NK-92 (cell line): ENCODE results near the gene PPP2R5B.

Source experiments
- DNase-seq: peaks from one replicate; lab custom pipeline; 2025; ENCODE audit not compliant: unreplicated experiment; lab: John Stamatoyannopoulos, UW

Gene PPP2R5B

DNA sequence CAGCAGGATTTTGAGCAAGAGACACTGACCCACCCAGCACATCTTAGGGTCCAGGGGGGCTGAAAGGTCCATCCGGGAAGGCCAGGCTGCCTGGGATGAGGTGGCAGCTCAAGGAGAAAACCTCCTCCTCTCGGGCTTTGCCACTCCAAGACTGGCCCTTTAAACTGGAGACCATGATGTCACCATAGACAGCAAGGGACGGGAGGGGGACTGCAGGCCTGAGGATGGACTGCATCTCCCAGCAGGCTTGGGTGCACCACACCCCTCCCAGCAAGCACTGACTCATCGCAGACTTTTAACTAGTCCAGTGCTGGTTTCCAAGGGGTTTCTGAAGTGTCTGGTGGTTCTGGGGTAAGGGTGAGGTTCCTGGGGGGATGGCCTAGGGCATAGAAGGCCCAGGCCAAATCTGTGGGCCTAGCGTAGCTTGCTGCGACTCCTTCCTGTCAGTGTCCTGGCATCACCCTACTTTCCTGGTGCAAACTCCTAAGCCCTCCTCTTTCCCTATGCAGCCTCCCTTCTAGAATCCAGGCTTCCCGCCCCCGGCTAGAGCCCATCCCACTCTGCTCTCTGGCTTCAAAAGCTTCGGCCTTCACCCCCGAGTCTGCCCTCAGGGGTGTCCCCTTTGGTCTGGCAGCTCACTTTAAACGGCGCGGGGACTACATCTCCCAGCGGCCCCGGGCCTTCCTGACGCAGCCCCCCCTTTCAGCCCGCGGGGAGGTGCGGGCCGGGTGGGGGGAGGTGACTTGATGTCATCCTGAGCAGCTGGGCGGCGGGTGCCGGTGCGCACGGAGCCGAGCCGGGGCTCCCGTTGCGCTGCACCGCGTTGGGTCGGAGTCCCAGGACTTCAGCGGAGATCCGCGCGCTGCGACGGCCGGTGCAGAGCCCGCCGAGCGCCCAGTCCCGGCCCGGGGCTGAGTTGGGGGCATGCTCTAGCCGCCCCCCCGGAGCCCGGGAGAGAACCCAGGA, at the start of gene PPP2R5B:
TSS of gene PPP2R5B (plus strand) at position 746 of the 966 bp plus-strand sequence. CDS start 1,046 bp downstream, outside the sequence.
- peak; percentile 39 for DNase-seq

DNA sequence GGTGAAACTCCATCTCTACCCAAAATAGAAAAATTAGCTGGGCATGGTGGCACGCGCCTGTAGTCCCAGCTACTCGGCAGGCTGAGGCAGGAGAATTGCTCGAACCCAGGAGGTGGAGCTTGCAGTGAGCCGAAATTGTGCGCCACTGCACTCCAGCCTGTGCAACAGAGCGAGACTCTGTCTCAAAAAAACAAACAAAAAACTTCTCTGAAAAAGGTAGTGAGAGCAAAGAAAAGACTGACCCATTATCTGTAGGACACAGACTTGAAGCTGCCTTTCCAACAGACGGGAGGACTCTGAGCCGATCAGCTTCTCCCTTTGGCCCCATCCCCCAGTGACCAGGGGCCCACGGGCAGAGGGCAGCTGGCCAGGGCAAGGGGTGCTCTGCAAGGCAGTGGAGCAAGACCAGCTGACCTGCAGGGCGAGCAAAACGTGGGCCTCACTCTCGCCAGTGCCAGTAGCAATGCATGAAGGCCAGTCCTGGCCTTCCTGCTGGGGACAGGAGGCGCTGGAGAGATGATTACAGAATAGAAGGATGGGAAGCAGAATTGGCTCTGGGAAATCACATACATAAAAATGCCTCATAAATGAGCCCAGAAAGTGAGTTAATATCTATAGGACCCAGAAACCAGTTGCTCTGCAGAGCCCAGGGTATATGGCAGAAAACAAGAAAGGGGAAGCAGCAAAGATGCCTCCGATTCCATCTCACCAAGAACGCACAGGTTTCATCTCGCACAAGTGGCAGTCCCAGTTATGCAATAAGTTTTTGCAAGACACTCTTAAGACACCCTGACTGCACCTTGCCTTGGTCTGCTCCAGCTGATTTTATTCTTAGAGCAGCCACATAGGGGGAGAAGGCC, 48.9 kb upstream of the PPP2R5B start:
- DNase-seq, result no peak

DNA sequence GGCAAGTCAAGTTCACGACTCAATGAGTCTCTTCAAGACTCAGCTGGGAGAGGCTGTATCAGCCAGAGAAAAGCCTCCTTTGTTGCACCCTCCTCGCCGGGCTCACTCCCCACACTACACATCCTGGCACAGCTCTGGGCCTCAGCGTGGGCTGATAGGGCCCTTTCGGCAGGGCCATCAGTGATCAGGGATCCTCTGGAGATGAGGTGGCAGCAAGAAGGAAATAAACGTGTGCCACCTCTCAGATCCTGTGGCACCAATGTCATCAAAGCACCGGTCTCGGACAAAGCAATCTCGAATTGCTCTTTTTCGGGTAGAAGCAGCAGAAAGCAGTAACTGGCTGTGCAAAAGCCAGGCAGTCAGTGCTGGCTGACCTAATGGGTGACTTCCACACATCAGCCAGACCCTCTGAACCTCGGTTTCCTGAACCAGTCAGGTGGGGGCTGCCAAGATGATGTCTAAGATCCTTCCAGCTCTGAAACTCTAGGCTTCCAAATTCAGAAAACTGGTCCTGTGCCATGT, 48.2 kb upstream of the PPP2R5B start:
- DNase-seq, result no peak

DNA sequence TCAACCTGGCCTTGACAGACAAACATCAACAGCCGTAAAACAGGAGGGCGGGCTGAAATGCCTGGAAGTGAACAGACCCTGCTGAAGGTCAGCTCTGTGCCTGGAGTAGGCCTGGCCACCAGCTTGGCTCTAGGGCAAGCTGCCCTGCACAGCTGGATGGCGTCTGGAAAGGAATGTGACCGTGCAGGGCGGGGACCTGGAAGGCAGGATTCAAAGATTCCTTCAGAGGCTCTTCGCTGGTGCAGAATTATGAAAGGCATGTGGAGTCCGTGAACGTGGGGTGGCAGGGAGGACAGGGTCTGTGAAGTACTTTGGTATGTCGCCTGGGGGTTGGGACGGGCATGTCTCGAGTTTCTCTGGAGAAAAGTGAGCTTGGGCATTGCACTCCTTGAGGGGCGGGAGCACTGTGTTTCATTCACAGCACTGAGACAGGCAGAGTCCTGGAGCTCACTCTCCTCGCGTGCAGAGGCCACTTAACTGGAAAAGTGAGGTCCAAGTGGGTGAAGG, 47.6 kb upstream of the PPP2R5B start:
- no peak for DNase-seq

DNA sequence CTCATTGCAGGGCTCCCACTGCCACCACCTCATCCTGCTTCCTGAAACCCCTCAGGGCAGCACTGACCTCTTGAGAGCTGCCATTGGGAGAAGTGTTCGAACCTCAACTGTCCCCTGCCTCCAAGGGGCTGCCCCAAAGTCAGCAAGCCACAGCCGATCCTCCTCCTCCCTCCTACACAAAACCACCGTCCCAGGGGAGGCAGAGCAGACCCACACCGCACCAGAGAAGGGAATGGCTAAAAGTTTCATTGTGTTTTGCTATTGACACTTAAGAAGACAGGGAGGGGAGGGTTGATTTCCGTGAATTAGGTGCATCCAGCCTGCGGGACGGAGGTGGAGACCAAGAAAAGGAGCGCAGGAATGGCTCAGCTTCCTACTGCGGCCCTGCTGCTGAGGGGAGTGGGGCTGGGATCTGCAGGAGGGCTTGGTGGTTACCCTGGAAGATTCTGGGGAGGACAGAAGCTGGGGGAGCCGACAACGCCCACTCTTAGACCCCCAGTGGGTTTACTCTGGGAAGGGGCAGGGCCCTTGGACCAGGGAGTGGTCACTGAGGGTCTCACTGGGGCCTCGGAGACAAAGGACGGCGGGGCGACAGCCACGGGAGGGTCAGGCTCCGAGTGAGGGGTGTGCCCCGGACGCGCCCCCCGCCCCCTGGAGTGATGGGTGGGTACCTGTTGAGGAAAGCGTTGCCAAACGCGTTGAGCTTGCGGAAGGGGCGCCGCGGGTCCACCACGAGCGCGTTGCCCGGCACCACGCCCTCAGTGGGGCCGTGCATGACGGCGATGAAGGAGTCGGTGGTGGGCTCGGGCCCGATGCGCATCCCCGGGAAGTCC, 46.9 kb upstream of the PPP2R5B start:
- DNase-seq, result no peak

DNA sequence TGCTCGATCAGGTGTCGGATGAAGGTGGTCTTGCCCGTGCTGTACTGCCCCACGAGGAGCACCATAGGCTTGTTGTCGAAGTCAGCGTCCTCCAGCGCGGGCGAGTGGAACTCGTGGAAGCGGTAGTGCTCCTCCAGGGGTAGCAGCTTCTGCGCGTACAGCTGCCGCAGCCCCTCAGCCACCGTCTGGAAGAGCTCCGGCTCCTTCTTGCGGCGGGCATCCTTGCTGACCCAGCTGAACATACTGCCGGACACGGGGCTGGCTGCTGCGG, 46.3 kb upstream of the PPP2R5B start:
- no peak for DNase-seq

DNA sequence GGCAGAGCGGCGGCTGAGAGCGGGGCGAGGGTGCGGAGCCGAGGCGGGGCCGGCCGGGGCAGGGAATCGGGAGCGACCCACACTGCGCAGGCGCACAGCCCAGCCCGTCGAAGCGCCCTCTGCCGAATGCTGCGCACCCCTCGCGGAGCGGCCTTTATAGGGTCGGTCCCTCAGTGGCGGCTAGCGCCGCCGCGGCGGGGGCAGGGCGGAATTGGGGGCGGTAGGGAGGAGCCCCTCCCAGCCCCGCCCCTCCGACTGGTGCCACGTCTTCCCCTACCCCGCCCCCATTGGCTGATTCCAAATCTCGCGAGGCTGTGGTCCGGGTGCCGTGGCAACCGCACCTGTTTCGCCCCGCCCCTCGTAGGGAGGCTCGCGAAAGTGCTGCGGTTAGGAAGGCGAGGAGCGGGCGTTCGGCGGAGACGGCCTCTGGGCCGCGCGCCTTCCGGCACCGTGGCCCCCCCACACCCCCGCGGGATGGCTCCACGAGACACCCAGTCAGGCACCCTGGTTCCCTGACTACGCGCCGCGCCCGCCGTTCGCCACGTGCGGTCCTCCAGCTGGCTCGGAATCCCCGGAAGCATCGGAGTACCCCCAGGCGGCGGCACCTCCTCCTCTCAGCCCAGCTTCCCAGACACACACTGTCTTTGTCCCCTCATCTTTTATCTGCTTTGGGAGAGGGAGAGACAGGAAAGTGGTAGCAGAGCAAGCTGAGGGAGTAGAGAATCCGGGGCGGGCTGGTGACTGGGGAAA, 45.8 kb upstream of the PPP2R5B start, which contains the start of gene EHD1:
TSS of gene EHD1 (minus strand) at position 128 of the 750 bp plus-strand sequence. CDS start 157 bp downstream, outside the sequence.
- DNase-seq, result peak; percentile 95

DNA sequence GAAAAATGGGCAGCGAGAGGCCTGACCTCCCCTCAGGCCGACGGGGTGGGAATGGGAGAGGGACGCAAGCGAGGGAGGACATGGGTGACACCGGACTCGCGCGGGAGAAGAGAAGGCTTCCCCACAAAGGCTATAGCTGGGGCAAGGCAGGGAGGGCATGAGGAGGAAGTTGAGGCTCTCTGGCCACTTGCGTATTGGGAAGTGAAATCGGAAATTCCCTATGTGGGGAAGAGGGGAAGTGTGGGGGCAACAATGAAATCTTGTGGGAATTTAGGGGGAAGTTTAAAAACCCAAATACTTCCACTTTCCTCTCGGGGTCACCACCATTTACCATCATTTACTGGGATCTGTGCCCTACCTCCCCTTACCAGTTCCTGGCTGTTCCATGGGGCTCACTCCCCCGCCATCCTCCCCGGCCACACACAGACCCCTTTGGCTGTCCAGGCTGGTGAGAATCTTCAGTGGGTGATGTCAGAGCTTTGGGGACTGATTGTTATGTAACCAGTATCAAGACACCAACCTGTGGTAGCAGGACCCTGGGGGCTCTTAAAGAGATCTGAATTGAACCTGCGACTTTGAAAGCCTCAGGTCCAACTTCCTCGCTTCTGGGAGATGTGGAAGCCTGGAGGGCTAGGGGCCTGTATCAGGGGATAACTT, 45.1 kb upstream of the PPP2R5B start:
- DNase-seq, result no peak

DNA sequence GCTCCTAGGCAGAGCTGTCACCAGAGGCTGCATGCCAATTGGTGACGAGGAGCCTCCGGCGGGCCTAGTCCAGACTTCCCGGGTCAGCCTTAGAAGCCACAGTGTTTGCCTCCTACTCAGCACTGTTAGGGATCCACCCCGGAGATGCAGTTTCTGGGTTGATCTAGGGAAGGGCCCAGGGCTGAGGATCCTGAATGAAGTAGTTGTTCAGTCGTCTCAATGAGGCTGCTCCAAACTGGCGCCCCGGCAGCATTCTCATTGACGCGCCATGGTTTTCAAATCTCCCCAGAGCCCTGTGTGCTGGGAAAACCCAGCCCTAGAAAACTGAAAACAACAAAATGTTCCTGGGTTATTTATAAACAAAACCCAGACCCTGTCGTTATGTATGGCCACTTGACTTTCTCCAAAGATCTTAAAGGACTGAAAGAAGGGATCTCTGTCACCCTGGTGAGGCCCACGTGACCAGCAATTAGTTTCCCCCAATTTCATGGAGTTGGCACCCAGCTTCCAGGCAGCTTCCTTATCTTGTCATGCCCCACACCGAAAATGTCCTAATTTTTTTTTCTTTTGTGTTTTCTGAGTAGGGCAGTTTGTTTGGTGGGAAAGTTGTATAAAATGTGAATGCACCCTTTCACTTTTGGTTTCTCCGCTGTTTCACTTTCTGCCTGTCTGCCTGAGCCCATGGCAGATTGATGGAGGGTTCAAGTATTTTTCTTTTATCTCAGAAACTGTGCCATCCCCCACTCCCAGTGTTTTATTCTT, 44.1 kb upstream of the PPP2R5B start:
- no peak for DNase-seq

DNA sequence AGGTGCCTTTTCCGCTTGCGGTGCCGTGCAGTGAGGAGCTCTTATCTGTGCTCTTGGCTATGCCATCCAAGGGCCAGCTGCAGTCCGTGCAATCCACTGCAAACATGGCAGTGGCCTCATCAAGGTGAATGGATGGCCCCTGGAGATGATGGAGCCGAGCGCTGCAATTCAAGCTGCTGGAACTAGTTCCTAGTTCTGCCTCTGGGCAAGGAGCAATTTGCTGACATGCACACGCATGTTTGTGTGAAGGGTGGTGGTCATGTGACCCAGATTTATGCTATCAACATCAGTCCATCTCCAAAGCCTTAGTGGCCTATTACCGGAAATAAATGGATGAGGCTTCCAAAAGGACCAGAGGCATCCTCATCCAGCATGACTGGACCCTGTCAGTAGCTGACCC, 43.0 kb upstream of the PPP2R5B start:
- DNase-seq, result no peak

DNA sequence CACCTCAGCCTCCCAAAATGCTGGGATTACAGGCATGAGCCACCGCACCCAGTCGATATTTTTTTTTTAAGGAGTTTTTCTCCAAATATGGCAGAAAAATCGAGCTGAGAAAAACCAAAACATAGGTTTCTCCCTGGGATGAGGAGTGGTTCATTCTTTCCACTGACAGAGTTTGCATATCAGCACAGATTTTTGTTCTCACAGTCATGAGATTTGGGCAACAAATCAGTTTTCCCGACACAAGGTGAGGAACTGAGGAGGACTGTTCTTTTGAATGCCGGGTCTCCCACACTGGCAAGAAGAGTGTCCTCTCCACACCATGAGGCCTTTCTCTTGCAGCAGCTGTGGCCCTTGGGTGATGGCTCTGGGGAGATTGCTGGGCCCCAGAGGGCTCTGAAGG, 42.2 kb upstream of the PPP2R5B start:
- no peak for DNase-seq

DNA sequence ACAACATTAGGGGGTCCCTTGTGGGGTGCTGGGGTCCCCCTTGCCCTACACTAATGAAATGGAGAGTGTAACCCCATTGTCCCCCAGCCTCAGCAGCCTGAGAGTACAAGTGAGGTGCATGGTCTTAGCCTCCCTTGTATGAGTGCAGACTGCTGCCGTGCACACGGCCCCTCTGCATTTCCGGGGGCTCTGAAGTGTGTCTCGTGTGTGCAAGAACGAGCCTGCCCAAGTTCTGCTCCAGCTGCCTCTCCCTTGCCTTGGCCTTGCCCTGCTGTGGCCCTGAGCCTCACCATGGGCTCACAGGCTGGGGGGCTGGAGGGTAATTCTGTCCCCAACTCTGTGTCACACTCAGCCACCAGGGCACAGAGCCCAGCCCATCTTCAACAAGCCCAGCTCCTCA, 40.9 kb upstream of the PPP2R5B start:
- DNase-seq, result no peak

DNA sequence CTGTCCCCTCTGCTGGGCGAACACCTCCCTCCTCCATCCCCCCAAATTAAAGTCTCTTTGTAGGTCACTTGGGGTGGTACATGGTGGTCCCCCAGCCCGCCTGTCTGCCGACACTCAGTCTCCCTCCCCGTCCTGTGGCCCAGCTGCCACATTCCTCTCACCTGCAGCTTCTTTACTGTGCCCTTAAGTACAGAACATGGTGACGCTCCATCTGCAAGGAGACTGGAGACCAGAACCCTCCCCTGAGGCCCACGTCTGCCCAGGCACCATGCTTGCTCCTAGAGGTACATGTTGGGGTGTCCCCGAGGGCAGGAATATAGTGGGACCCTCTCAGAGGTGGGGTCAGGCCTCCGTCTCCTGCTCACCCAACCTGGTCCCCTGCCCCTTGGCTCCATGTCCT, 40.5 kb upstream of the PPP2R5B start:
- no peak for DNase-seq

DNA sequence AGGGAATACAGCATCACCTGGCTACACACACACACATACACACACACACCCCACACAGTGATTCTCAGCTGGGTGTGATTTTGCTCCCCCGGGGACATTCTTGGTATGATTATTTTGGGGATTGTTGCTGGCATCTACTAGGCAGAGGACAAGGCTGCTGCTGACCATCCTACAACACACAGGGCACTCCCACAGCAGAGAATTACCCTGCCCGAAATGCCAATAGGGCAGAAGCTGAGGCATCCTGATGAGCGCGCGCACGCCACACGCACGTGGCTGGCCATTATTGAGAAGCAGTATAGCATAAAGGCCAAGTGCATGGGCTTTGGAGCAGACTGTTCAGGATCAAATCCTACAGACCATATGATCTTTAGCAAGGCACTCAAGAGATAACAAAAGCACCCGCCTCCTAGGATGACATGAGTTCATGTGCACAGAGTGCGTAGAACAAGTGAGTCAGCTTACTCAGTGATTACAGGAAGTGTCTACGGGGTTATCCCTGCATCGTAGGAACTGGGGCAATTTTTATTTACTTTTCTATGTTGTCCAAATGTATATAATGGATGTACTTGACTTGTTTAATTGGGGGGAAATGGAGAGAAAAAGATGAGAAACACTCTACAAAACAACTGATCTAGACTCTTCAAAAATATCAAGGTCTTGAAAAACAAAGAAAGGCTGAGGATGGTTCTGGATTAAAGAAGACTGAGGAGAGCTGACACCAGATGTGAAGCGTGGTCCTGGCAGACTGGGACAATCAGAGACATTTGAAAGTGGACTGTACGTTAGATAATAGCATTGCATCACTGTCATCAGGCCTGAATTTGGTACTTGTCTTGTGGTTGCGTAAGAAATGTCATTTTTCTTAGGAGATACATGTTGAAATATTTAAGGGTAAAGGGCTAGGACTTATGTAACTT, 38.9 kb upstream of the PPP2R5B start:
- DNase-seq, result no peak

DNA sequence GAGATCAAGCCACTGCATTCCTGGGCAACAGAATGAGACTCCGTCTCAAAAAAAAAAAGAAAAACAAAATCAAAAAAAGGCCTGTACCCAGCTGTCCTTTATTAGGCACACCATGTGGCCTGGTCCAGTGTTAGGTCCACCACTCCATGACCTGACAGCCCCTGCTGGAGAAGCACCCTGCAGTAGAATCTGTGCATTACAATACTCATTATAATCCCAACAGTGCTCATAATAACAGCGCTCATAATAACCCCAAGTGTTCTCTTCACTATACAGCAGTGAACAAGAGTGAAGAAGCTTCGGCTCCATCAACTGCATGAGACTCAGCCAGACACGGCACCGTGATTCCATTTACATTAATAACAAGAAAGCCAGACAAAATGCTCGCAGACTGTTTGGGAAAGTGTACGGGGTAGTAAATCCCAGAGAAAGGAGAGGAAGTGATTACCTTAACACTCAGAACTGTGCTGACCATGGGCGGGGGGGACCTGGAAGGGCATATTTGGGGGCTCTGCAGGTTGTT, 37.2 kb upstream of the PPP2R5B start:
- DNase-seq, result no peak

DNA sequence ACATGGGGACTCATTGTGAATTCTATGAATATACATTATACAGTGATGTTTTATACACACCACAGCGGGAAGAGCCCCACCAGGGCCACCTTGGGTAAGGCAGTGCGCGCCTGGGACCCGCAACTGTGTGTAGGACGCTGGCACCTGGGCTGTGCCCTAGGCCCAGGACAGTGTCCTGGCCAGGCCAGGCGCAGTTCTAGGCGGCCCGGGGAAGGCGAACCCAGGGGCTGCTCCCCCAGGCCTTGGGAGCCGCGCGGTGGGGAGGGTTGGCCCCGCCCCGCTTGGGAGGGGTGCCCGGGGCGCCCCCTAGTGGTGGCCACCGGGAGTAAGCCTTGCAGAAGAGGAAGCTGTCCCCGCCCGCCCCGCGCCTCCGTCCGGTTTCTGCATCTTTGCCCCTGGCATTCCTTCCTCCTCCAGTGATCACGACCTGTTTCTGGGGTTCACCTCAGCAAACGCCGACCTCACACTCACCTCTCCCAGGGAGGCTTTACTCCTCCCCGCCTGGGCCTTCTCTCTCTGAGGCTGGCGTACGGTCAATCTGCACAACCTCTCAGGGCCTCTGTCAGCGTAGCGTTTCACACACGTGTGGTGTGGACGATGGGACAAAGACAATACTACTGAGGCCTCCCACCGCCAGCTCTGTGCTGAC, 36.6 kb upstream of the PPP2R5B start:
- peak; percentile 34 for DNase-seq

DNA sequence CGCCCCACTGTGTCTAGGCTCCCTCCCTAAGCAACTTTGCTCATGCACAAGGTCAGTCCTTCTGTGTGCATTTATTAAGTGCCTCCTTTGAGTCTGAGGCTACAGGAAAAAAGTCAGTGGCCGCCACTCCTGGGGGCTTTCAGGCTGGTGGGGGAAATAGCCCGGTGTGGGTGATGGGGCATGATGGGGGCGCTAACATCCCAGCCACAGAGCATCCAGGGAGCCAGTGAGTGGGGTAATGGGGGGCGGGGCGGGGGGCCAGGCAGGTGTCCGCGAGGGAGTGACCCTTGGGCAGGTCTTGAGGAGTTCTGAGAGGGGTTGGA, 36.1 kb upstream of the PPP2R5B start:
- no peak for DNase-seq
